ENCODE data around the gene LASP1NB.

LASP1NB gene

DNA sequence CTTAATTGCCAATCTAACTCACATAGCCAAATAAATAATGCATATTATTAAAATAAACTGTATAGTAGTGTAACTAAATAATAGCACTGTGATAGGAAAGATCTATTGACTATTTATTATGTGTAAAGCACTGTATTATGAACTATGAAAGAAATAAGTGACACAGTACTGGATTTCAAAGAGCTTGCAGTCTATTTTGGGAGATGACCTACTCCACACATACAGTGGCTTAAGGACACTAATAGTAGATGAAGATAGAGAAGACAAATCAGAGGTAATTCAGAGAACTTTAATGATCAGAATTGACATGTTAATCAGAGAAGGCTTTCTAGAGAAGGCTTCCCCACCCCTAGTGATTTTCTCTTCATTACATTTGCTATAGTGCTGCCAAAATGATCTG, 14.6 kb downstream of the LASP1NB start:
- Histone ChIP-seq H3K4me3 (replicated peaks; ENCODE audit: insufficient read depth, low read length) (no peak overlapping the region), H3K27me3 (ENCODE audit: insufficient read depth, poor library complexity, severe bottlenecking) (no peaks in the 10 kb centered on the region), H3K27ac (replicated peaks) (no peak overlapping the region)
- TF ChIP-seq GABPA (IDR thresholded peaks at IDR 0.05; ENCODE audit: low read depth), result no peak
- no peak for TF ChIP-seq POLR2AphosphoS5 (IDR thresholded peaks at IDR 0.05; ENCODE audit: low read depth)
- no peak for TF ChIP-seq SPI1 (IDR thresholded peaks at IDR 0.05; ENCODE audit: borderline replicate concordance, low read depth)
- TF ChIP-seq, protein P1, sequence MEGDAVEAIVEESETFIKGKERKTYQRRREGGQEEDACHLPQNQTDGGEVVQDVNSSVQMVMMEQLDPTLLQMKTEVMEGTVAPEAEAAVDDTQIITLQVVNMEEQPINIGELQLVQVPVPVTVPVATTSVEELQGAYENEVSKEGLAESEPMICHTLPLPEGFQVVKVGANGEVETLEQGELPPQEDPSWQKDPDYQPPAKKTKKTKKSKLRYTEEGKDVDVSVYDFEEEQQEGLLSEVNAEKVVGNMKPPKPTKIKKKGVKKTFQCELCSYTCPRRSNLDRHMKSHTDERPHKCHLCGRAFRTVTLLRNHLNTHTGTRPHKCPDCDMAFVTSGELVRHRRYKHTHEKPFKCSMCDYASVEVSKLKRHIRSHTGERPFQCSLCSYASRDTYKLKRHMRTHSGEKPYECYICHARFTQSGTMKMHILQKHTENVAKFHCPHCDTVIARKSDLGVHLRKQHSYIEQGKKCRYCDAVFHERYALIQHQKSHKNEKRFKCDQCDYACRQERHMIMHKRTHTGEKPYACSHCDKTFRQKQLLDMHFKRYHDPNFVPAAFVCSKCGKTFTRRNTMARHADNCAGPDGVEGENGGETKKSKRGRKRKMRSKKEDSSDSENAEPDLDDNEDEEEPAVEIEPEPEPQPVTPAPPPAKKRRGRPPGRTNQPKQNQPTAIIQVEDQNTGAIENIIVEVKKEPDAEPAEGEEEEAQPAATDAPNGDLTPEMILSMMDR (IDR thresholded peaks at IDR 0.05; ENCODE audit: insufficient read depth, low read length), result no peak
- TF ChIP-seq, protein P2, sequence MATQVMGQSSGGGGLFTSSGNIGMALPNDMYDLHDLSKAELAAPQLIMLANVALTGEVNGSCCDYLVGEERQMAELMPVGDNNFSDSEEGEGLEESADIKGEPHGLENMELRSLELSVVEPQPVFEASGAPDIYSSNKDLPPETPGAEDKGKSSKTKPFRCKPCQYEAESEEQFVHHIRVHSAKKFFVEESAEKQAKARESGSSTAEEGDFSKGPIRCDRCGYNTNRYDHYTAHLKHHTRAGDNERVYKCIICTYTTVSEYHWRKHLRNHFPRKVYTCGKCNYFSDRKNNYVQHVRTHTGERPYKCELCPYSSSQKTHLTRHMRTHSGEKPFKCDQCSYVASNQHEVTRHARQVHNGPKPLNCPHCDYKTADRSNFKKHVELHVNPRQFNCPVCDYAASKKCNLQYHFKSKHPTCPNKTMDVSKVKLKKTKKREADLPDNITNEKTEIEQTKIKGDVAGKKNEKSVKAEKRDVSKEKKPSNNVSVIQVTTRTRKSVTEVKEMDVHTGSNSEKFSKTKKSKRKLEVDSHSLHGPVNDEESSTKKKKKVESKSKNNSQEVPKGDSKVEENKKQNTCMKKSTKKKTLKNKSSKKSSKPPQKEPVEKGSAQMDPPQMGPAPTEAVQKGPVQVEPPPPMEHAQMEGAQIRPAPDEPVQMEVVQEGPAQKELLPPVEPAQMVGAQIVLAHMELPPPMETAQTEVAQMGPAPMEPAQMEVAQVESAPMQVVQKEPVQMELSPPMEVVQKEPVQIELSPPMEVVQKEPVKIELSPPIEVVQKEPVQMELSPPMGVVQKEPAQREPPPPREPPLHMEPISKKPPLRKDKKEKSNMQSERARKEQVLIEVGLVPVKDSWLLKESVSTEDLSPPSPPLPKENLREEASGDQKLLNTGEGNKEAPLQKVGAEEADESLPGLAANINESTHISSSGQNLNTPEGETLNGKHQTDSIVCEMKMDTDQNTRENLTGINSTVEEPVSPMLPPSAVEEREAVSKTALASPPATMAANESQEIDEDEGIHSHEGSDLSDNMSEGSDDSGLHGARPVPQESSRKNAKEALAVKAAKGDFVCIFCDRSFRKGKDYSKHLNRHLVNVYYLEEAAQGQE (IDR thresholded peaks at IDR 0.05; ENCODE audit: insufficient replicate concordance, low read depth), result no peak
- no peak for DNase-seq (ENCODE audit: low read depth in 1 of 2, low spot score in 1 of 2)

DNA sequence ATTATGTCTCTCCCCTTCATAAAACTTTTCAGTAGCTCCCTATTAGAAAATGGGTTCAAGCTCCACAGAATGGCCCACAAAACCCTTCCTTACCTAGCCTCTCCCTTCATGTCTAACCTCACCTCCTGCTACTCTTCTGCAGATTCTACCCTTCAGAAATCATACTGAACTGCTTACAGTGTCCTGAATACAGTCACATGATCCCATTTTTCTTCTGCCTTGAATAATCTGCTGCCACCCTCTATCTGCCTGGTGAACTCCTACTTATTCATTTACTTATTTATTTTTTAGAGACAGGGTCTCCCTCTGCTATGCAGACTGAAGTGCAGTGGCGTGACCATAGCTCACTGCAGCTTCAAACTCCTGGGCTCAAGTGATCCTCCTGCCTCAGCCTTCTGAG, 15.0 kb downstream of the LASP1NB start:
- H3K4me3 ChIP-seq (replicated peaks; ENCODE audit: insufficient read depth, low read length), result no peak overlapping the region
- DNase-seq (ENCODE audit: low read depth in 1 of 2, low spot score in 1 of 2), result no peak
- H3K27ac ChIP-seq (replicated peaks), result no peak overlapping the region
- TF ChIP-seq, protein P1 (IDR thresholded peaks at IDR 0.05; ENCODE audit: insufficient read depth, low read length), result no peak
- TF ChIP-seq SPI1 (IDR thresholded peaks at IDR 0.05; ENCODE audit: borderline replicate concordance, low read depth) (no peak), GABPA (IDR thresholded peaks at IDR 0.05; ENCODE audit: low read depth) (no peak), POLR2AphosphoS5 (IDR thresholded peaks at IDR 0.05; ENCODE audit: low read depth) (no peak)
- TF ChIP-seq, protein P2 (IDR thresholded peaks at IDR 0.05; ENCODE audit: insufficient replicate concordance, low read depth), result no peak
- H3K27me3 ChIP-seq (ENCODE audit: insufficient read depth, poor library complexity, severe bottlenecking), result no peaks in the 10 kb centered on the region

DNA sequence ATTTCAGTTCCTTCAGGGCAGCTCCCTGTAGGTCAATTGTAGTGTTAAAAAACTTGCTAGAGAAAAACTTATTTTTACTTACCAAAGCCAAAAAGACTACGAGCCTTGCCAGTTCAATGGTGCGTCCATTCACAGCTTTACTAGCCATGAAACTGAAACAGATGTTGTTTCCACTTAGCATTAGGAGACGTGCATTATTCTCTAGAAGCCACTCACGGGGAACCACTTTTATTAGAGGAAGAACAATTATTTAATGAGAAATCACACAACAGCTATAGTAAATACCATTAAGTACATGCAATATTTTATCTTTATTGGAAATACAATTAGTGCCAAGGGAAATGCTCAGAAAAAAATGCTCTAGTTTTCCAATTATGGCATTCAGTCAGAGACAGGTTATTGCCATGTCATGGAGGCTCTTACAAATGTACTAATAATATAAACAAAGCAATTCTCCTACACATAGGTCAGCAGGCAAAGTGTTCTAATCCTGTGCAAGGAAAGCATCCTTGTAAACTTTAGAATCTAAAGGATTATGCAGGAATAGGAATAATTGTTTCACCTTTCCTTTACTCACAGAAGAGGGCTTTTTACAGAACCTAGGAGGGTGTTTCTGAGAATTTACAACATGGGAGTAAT, 17.4 kb downstream of the LASP1NB start:
- TF ChIP-seq, protein P1 (IDR thresholded peaks at IDR 0.05; ENCODE audit: insufficient read depth, low read length), result no peak
- TF ChIP-seq SPI1 (IDR thresholded peaks at IDR 0.05; ENCODE audit: borderline replicate concordance, low read depth), result no peak
- no peak for TF ChIP-seq GABPA (IDR thresholded peaks at IDR 0.05; ENCODE audit: low read depth)
- TF ChIP-seq POLR2AphosphoS5 (IDR thresholded peaks at IDR 0.05; ENCODE audit: low read depth), result no peak
- TF ChIP-seq, protein P2 (IDR thresholded peaks at IDR 0.05; ENCODE audit: insufficient replicate concordance, low read depth), result no peak
- no peak for DNase-seq (ENCODE audit: low read depth in 1 of 2, low spot score in 1 of 2)
- Histone ChIP-seq H3K27ac (replicated peaks) (no peak overlapping the region), H3K4me3 (replicated peaks; ENCODE audit: insufficient read depth, low read length) (no peak overlapping the region), H3K27me3 (ENCODE audit: insufficient read depth, poor library complexity, severe bottlenecking) (no peaks in the 10 kb centered on the region)

All from HL-60 (cell line).